K562 (cell line): ENCODE data around the gene SLX4IP. TPM values are rescaled to one million over a fixed set of nuclear protein-coding genes. Genes with fewer than 3 reads are reported as not detected.

Source experiments
- BACH1 ChIP-seq: fragments of 200-800 bp; sonication (Bioruptor generic); IDR thresholded peaks from 2 replicates; pipeline ENCODE4 v1.6.1; 2016; ENCODE audit warnings: missing genetic modification characterization, missing compliant biosample characterization
- CBFA2T2 ChIP-seq: fragments of 450-650 bp; conservative IDR thresholded peaks from 2 replicates; pipeline ENCODE4 v1.6.1; 2017; ENCODE audit warnings: mild to moderate bottlenecking
- CXXC5 ChIP-seq: fragments of 250-450 bp; sonication (Bioruptor Pico); IDR thresholded peaks from 2 replicates; pipeline ENCODE4 v1.8.0; 2022; ENCODE audit warnings: inconsistent platforms, mild to moderate bottlenecking, moderate library complexity
- DMBX1 ChIP-seq: fragments of 250-450 bp; sonication (Bioruptor Pico); IDR thresholded peaks from 2 replicates; pipeline ENCODE4 v1.8.0; 2022; ENCODE audit warnings: inconsistent platforms, mild to moderate bottlenecking, moderate library complexity, borderline replicate concordance
- HDAC8 ChIP-seq: fragments of 450-650 bp; IDR thresholded peaks from 2 replicates; pipeline ENCODE4 v1.6.1; 2016; ENCODE audit warnings: mild to moderate bottlenecking, missing genetic modification characterization, moderate library complexity, missing compliant biosample characterization
- NFATC3 ChIP-seq: fragments of 450-650 bp; IDR thresholded peaks from 2 replicates; pipeline ENCODE4 v1.6.1; 2017; ENCODE audit warnings: mild to moderate bottlenecking
- NFE2L1 ChIP-seq: fragments of 450-650 bp; IDR thresholded peaks from 2 replicates; pipeline ENCODE4 v1.6.1; 2016; ENCODE audit warnings: missing genetic modification characterization, low read depth, mild to moderate bottlenecking, missing compliant biosample characterization, moderate library complexity, borderline replicate concordance
- NR2C1 ChIP-seq, 2 experiments: fragments of 450-650 bp; IDR thresholded peaks; 2 replicates each; pipeline ENCODE4 v1.6.1; 2017; ENCODE audit warnings: mild to moderate bottlenecking in 2 of 2, antibody characterized with exemption in 1 of 2, inconsistent platforms in 1 of 2, missing compliant biosample characterization in 1 of 2, missing genetic modification characterization in 1 of 2
- SAP30 ChIP-seq: fragments of 200-600 bp; sonication (generic); IDR thresholded peaks from 2 replicates; pipeline ENCODE4 v1.6.1; 2012; ENCODE audit warnings: borderline replicate concordance, low read depth, mild to moderate bottlenecking, moderate library complexity, low read length, control low read depth, inconsistent platforms; ENCODE audit not compliant: insufficient read depth, poor library complexity, severe bottlenecking
- THRB ChIP-seq: fragments of 450-650 bp; formaldehyde crosslinking; conservative IDR thresholded peaks from 2 replicates; pipeline ENCODE4 v1.4.0; 2022; ENCODE audit warnings: mild to moderate bottlenecking, missing genetic modification characterization
- VEZF1 ChIP-seq: fragments of 200-800 bp; sonication (Bioruptor generic); IDR thresholded peaks from 2 replicates; pipeline ENCODE4 v1.6.1; 2017; ENCODE audit warnings: missing genetic modification characterization, missing compliant biosample characterization
- ZFX ChIP-seq: sonication (generic); formaldehyde crosslinking; IDR thresholded peaks from 2 replicates; pipeline ENCODE4 v1.8.0; 2022; ENCODE audit warnings: mild to moderate bottlenecking, missing genetic modification reagents, moderate library complexity
- ZNF407 ChIP-seq: fragments of 450-650 bp; IDR thresholded peaks from 2 replicates; pipeline ENCODE4 v1.6.1; 2016; ENCODE audit warnings: low read depth
- ZNF444 ChIP-seq: fragments of 250-450 bp; sonication (Bioruptor Pico); IDR thresholded peaks from 2 replicates; pipeline ENCODE4 v1.4.0; 2020; ENCODE audit warnings: mild to moderate bottlenecking, moderate library complexity
- ZNF79 ChIP-seq: fragments of 250-450 bp; sonication (Bioruptor Pico); IDR thresholded peaks from 2 replicates; pipeline ENCODE4 v1.4.0; 2020; ENCODE audit warnings: low read depth, mild to moderate bottlenecking, moderate library complexity
- polyA plus RNA-seq, 8 experiments: library from polyadenylated mRNA; depleted of rRNA in 4 of 8; stranded (reverse) in 5 of 8; unstranded in 3 of 8; fragments of >200 nt; fragmentation: Nextera tagmentation in 2 of 8; fragmentation: Illumina TruSeq in 1 of 8; extraction: Ambion mirVana in 2 of 8; extraction: Trizol in 1 of 8; gene quantifications; 2 replicates each; pipeline versions ENCODE4 v1.2.1 to v1.2.3, GENCODE V29; 2011 to 2014; ENCODE audit warnings: inconsistent platforms in 1 of 8, missing spikeins in 1 of 8
- total RNA-seq, 7 experiments: library from RNA; depleted of rRNA in 6 of 7; stranded (reverse); fragments of >200 nt in 6 of 7; fragmentation: Illumina TruSeq in 2 of 7; extraction: Trizol in 2 of 7; gene quantifications; 2 replicates each; pipeline versions ENCODE4 v1.2.1 to v1.2.3, GENCODE V29; 2011 to 2021; ENCODE audit warnings: low replicate concordance in 1 of 7

The SLX4IP gene
- total and polyA plus RNA-seq, 9 of the 15 experiments (the other 6 are each of a cell fraction or from before 2014, with no cell fraction given), result 1.5 to 5.9 (median 3.5) TPM

- TF ChIP-seq ZNF407 (no peak), ZNF444 (CRISPR knock-in tag) (no peak), BACH1 (tag) (peak; percentile 91; the same call in 1 of the 2 replicates), VEZF1 (CRISPR knock-in tag) (peak; percentile 56), NFE2L1 (tag) (no peak), THRB (CRISPR knock-in tag) (no peak), CBFA2T2 (no peak), SAP30 (peak; percentile 98), NR2C1 (IDR thresholded peaks at IDR 0.05) (peak; percentile 95), NR2C1 (tag; IDR thresholded peaks at IDR 0.05) (peak; percentile 95), DMBX1 (peak; percentile 96), HDAC8 (tag) (no peak), NFATC3 (no peak), CXXC5 (peak; percentile 73), ZFX (CRISPR knock-in tag) (peak; percentile 83), ZNF79 (CRISPR knock-in tag) (no peak)
Measured at GRCh38 chr20:10434832-10435812, at the start of gene SLX4IP (continued).
